Activated T-helper 1 cell treated with Interleukin-2 at 50 U/mL for 16 hours (primary cell): Measurements from ENCODE around the gene BHLHE41.

Experiments used
- DNase-seq: peaks from one replicate; pipeline ENCODE4 v3.0.0-alpha.2; 2020; ENCODE audit warnings: low read depth

The BHLHE41 gene

DNA sequence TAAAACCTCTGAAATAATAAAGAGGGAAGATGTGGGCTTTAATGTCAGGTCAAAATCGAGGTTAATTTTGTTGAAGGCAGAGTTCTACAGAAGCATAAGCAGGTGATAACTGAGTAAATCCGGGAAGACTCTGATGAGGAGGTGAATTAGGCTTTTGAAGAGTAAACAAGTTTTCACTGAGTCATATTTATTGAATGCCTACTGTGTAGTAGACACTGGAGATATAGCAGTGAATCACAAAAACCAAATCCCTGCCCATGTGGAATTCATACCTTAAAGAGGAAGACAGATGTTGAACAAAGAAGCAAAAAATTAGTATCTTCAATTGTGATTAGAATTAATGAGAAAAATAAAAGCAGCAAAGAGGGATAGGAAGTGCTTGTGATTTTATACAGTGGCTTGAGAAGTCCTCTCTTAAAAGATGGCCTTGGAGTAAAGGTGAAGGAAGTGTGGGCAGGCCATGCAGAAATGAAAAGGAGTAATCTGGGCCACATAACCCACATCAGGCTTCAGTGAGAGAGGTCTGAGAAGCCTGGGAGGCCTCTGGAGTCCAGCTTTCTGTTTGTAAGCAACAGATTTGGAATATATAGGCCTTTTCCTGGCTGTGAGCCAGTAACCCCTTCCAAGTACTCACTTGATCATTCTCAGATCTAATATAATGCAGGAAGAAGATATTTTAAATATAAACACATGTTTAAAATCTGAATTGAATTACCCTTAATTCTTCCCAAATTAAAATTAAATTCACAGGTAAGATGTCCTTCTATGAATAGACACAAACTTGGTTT lies 46.7 kb downstream of the BHLHE41 start:
- no peak for DNase-seq
